MCF 10A (cell line): ENCODE data around the gene ZNF618. TPM values are rescaled to one million over a fixed set of nuclear protein-coding genes. Genes with fewer than 3 reads are reported as not detected.

Source experiments
- BruUV-seq: library from RNA; stranded (reverse); fragments of 400-500 nt; replicated peaks from 2 replicates; lab custom pipeline; 2021; lab: Mats Ljungman, UMichigan
- CTCF ChIA-PET: fragments of 300-600 bp; sonication (Branson Sonifier 250); formaldehyde crosslinking; extraction: SDS; loops from one replicate; lab custom pipeline; 2021; ENCODE audit warnings: antibody characterized with exemption, inconsistent platforms; lab: Yijun Ruan, JAX
- POLR2A ChIA-PET: fragments of 300-600, 350-650 bp; sonication (Branson Sonifier 250); formaldehyde crosslinking; extraction: SDS; loops from one replicate; lab custom pipeline; 2020; ENCODE audit warnings: antibody characterized with exemption, inconsistent platforms; lab: Yijun Ruan, JAX
- DNase-seq: peaks from one replicate; pipeline ENCODE4 v3.0.0-alpha.2; 2018; ENCODE audit not compliant: unreplicated experiment
- H3K27ac Mint-ChIP-seq: one replicate; pipeline ENCODE4 v1.8.0; 2022; ENCODE audit warnings: mild to moderate bottlenecking, low read depth, mixed read lengths; ENCODE audit not compliant: unreplicated experiment
- H3K27me3 Mint-ChIP-seq: one replicate; pipeline ENCODE4 v1.8.0; 2022; ENCODE audit warnings: mixed read lengths; ENCODE audit not compliant: insufficient read depth, unreplicated experiment
- H3K36me3 Mint-ChIP-seq: one replicate; pipeline ENCODE4 v1.8.0; 2022; ENCODE audit warnings: mild to moderate bottlenecking, moderate library complexity, mixed read lengths; ENCODE audit not compliant: insufficient read depth, unreplicated experiment
- H3K4me1 Mint-ChIP-seq: one replicate; pipeline ENCODE4 v1.8.0; 2022; ENCODE audit warnings: mixed read lengths; ENCODE audit not compliant: insufficient read depth, unreplicated experiment
- H3K4me3 Mint-ChIP-seq: one replicate; pipeline ENCODE4 v1.8.0; 2022; ENCODE audit warnings: mild to moderate bottlenecking, moderate library complexity, mixed read lengths; ENCODE audit not compliant: unreplicated experiment
- H3K9me3 Mint-ChIP-seq: one replicate; pipeline ENCODE4 v1.8.0; 2022; ENCODE audit warnings: mixed read lengths; ENCODE audit not compliant: unreplicated experiment
- CTCF ChIP-seq: fragments of 200-600 bp; IDR thresholded peaks from one replicate; pipeline ENCODE4 v1.8.0; 2022; ENCODE audit warnings: antibody characterized with exemption, mild to moderate bottlenecking; ENCODE audit not compliant: unreplicated experiment
- intact Hi-C: fragments of 100-400 bp; cut with micrococcal nuclease; formaldehyde crosslinking; loops from 2 replicates; pipeline ENCODE4 v1.14.1; 2022
- total RNA-seq: library from RNA; stranded (reverse); gene quantifications from 2 replicates; pipeline ENCODE4 v1.2.3, GENCODE V29; 2022

Gene ZNF618
- total RNA-seq, 1 experiment from 2014 or later: 4.8 TPM

- no TSS peak for BruUV-seq
- TF ChIP-seq CTCF: no peak
- intact Hi-C loops: no loop called here
- Mint-ChIP-seq H3K27me3 (no peaks in the 10 kb centered on the region), H3K36me3 (peaks cover 2% of the 10 kb centered on the region), H3K27ac (no peak overlapping the region), H3K4me1 (peaks cover 26% of the 10 kb centered on the region), H3K4me3 (no peak overlapping the region), H3K9me3 (no peaks in the 10 kb centered on the region)
- no peak for DNase-seq
- CTCF ChIA-PET: interaction anchor here (0.6 to 1.0 kb wide), 2 partner anchors 8 to 48 kb away, joined by 3 read pairs; no protein-coding TSS in a partner anchor
- POLR2A ChIA-PET: no interaction called here
Measured at GRCh38 chr9:113954591-113954990, 78.5 kb downstream of the ZNF618 start.

- CTCF ChIA-PET: interaction anchor here (0.6 to 1.0 kb wide), 3 partner anchors 8 to 48 kb away, joined by 3 read pairs; no protein-coding TSS in a partner anchor
- no peaks in the 10 kb centered on the region for H3K36me3 Mint-ChIP-seq
- peak; percentile 38 for DNase-seq
- no peak for TF ChIP-seq CTCF
- POLR2A ChIA-PET: interaction anchor here (0.6 to 0.7 kb wide), 3 partner anchors 50 to 643 kb away, joined by 3 to 4 read pairs (median 3); no protein-coding TSS in a partner anchor
- H3K4me3 Mint-ChIP-seq: no peak overlapping the region
- H3K27me3 Mint-ChIP-seq: no peaks in the 10 kb centered on the region
- intact Hi-C loops: no loop called here
- no peaks in the 10 kb centered on the region for H3K9me3 Mint-ChIP-seq
- BruUV-seq: no TSS peak
- peaks cover 26% of the 10 kb centered on the region for H3K4me1 Mint-ChIP-seq
- H3K27ac Mint-ChIP-seq: no peak overlapping the region
Measured at GRCh38 chr9:113955076-113955752, 79.1 kb downstream of the ZNF618 start.

GRCh38 chr9:113956901-113957300 lies 80.8 kb downstream of the ZNF618 start:
- TF ChIP-seq CTCF: no peak
- no peak overlapping the region for H3K4me3 Mint-ChIP-seq
- peaks cover 26% of the 10 kb centered on the region for H3K4me1 Mint-ChIP-seq
- intact Hi-C loops: no loop called here
- peak overlapping the region; percentile 88 for H3K27ac Mint-ChIP-seq
- ChIA-PET CTCF (interaction anchor here (0.6 kb wide), 1 partner anchor 339 kb away, joined by 6 read pairs; no protein-coding TSS in a partner anchor), POLR2A (interaction anchor here (0.8 kb wide), 1 partner anchor 20 kb away, joined by 4 read pairs; no protein-coding TSS in a partner anchor)
- no peak for DNase-seq
- no peaks in the 10 kb centered on the region for H3K36me3 Mint-ChIP-seq
- BruUV-seq: no TSS peak
- H3K27me3 Mint-ChIP-seq: no peaks in the 10 kb centered on the region
- no peaks in the 10 kb centered on the region for H3K9me3 Mint-ChIP-seq

- no peak for DNase-seq
- BruUV-seq: no TSS peak
- CTCF ChIA-PET: no interaction called here
- POLR2A ChIA-PET: interaction anchor here (0.7 to 0.8 kb wide), 2 partner anchors 21 to 161 kb away, joined by 3 to 4 read pairs; no protein-coding TSS in a partner anchor
- H3K27me3 Mint-ChIP-seq: no peaks in the 10 kb centered on the region
- H3K4me1 Mint-ChIP-seq: peaks cover 26% of the 10 kb centered on the region
- H3K4me3 Mint-ChIP-seq: no peak overlapping the region
- H3K9me3 Mint-ChIP-seq: no peaks in the 10 kb centered on the region
- TF ChIP-seq CTCF: no peak
- H3K27ac Mint-ChIP-seq: peak overlapping the region; percentile 88
- no peaks in the 10 kb centered on the region for H3K36me3 Mint-ChIP-seq
- intact Hi-C loops: no loop called here
Measured at GRCh38 chr9:113957351-113957750, 81.2 kb downstream of the ZNF618 start.
